HT1080 (cell line): ENCODE data around the gene TMBIM1. TPM values are rescaled to one million over a fixed set of nuclear protein-coding genes. Genes with fewer than 3 reads are reported as not detected.
"Not testable (repeated sequence)": the region's sequence is repeated elsewhere in the genome, so short reads cannot be mapped to it uniquely, and the experiment has no call there.

Experiments
- DNase-seq: peaks from one replicate; pipeline ENCODE4 v3.0.0-alpha.2; 2015; ENCODE audit warnings: low read depth
- total RNA-seq: library from RNA; depleted of rRNA; stranded (reverse); fragments of >200 nt; shearing (Covaris generic); gene quantifications from 2 replicates; pipeline ENCODE4 v1.2.3, GENCODE V29; 2014

The TMBIM1 gene
- total RNA-seq, 1 experiment from 2014 or later, result 93.7 TPM

- DNase-seq, result no peak
Observed at GRCh38 chr2:218318241-218318640, 25.9 kb upstream of the TMBIM1 start.

GRCh38 chr2:218317835-218318234 lies 25.5 kb upstream of the TMBIM1 start:
- DNase-seq, result no peak

- DNase-seq, result no peak
Observed at GRCh38 chr2:218317303-218317630, 25.0 kb upstream of the TMBIM1 start.

GRCh38 chr2:218315397-218315796 lies 23.1 kb upstream of the TMBIM1 start:
- no peak for DNase-seq

GRCh38 chr2:218314764-218315163 lies 22.5 kb upstream of the TMBIM1 start:
- not testable (repeated sequence) for DNase-seq

- no peak for DNase-seq
Observed at GRCh38 chr2:218313356-218313755, 21.1 kb upstream of the TMBIM1 start.

GRCh38 chr2:218312267-218312756 lies 20.0 kb upstream of the TMBIM1 start:
- no peak for DNase-seq

- not testable (repeated sequence) for DNase-seq
Observed at GRCh38 chr2:218311541-218312266, 19.4 kb upstream of the TMBIM1 start.

GRCh38 chr2:218310853-218311540 lies 18.7 kb upstream of the TMBIM1 start:
- DNase-seq, result no peak

- no peak for DNase-seq
Observed at GRCh38 chr2:218307415-218308090, 15.2 kb upstream of the TMBIM1 start.

GRCh38 chr2:218306184-218306920 lies 14.0 kb upstream of the TMBIM1 start:
- DNase-seq, result no peak

- no peak for DNase-seq
Observed at GRCh38 chr2:218305383-218305782, 13.1 kb upstream of the TMBIM1 start.

GRCh38 chr2:218301176-218301819 lies 9.0 kb upstream of the TMBIM1 start:
- DNase-seq, result peak; percentile 80

- no peak for DNase-seq
Observed at GRCh38 chr2:218300141-218300540, 7.8 kb upstream of the TMBIM1 start.

GRCh38 chr2:218298314-218298875 lies 6.1 kb upstream of the TMBIM1 start:
- DNase-seq, result no peak

GRCh38 chr2:218296847-218297246 lies 4.5 kb upstream of the TMBIM1 start:
- no peak for DNase-seq

- DNase-seq, result no peak
Observed at GRCh38 chr2:218296200-218296599, 3.9 kb upstream of the TMBIM1 start.

GRCh38 chr2:218295029-218295428 lies 2.7 kb upstream of the TMBIM1 start:
- DNase-seq, result no peak

GRCh38 chr2:218294430-218295022 lies 2.2 kb upstream of the TMBIM1 start:
- no peak for DNase-seq

GRCh38 chr2:218293715-218294429 lies 1.6 kb upstream of the TMBIM1 start:
- no peak for DNase-seq
